HepG2 (cell line): ENCODE results near the gene GAREM2. TPM values are rescaled to one million over a fixed set of nuclear protein-coding genes. Genes with fewer than 3 reads are reported as not detected.
A peak's percentile ranks its signal among the peaks of the same experiment; 100 is the strongest.

ENCODE experiments used
- GABPB1 ChIP-seq: IDR thresholded peaks from 2 replicates; pipeline ENCODE4 v1.6.1; 2016; ENCODE audit warnings: mild to moderate bottlenecking, missing genetic modification reagents, moderate library complexity, missing compliant biosample characterization
- ZFX ChIP-seq: sonication (generic); formaldehyde crosslinking; IDR thresholded peaks from 2 replicates; pipeline ENCODE4 v1.4.0; 2020; ENCODE audit warnings: mild to moderate bottlenecking, low read depth, missing genetic modification reagents, moderate library complexity
- ZFY ChIP-seq: sonication (generic); formaldehyde crosslinking; IDR thresholded peaks from 2 replicates; pipeline ENCODE4 v1.4.0; 2020; ENCODE audit warnings: missing genetic modification reagents
- ZNF687 ChIP-seq: sonication (generic); formaldehyde crosslinking; IDR thresholded peaks from 2 replicates; pipeline ENCODE4 v1.5.1; 2020; ENCODE audit warnings: mild to moderate bottlenecking, missing genetic modification reagents, moderate library complexity
- ZNF841 ChIP-seq: sonication (generic); formaldehyde crosslinking; IDR thresholded peaks from 2 replicates; pipeline ENCODE4 v1.8.1; 2023; ENCODE audit warnings: missing genetic modification reagents, borderline replicate concordance
- ZSCAN20 ChIP-seq: sonication (generic); formaldehyde crosslinking; IDR thresholded peaks from 2 replicates; pipeline ENCODE4 v1.4.0; 2020; ENCODE audit warnings: missing genetic modification reagents, mild to moderate bottlenecking, borderline replicate concordance
- polyA plus RNA-seq, 8 experiments: library from polyadenylated mRNA; depleted of rRNA in 3 of 8; stranded (reverse) in 7 of 8; unstranded in 1 of 8; fragments of >200 nt; fragmentation: Illumina TruSeq in 4 of 8; extraction: Trizol in 4 of 8; gene quantifications; 2 replicates each; pipeline versions ENCODE4 v1.2.1 to v1.2.3, GENCODE V29; 2011 to 2016; ENCODE audit warnings: low read depth in 4 of 8, missing spikeins in 1 of 8, mixed read lengths in 1 of 8; ENCODE audit not compliant: insufficient read depth in 1 of 8
- total RNA-seq, 5 experiments: library from RNA; depleted of rRNA; stranded (reverse); fragments of >200 nt; fragmentation: Illumina TruSeq; extraction: Trizol; gene quantifications; 2 replicates each; pipeline ENCODE4 v1.2.3, GENCODE V29; 2016; ENCODE audit warnings: low read depth in 1 of 5
- TF ChIP-seq, protein P1 (sequence below): sonication (generic); formaldehyde crosslinking; IDR thresholded peaks from 2 replicates; pipeline ENCODE4 v1.4.0; 2020; ENCODE audit warnings: mild to moderate bottlenecking, missing genetic modification reagents
- TF ChIP-seq, protein P2 (sequence below): sonication (generic); formaldehyde crosslinking; IDR thresholded peaks from 2 replicates; pipeline ENCODE4 v1.4.0; 2020; ENCODE audit warnings: mild to moderate bottlenecking, missing genetic modification reagents

GAREM2 gene
- total and polyA plus RNA-seq, 2 of the 13 experiments (the other 11 are each of a cell fraction or from before 2014, with no cell fraction given) = 0.29 to 0.38 TPM

DNA sequence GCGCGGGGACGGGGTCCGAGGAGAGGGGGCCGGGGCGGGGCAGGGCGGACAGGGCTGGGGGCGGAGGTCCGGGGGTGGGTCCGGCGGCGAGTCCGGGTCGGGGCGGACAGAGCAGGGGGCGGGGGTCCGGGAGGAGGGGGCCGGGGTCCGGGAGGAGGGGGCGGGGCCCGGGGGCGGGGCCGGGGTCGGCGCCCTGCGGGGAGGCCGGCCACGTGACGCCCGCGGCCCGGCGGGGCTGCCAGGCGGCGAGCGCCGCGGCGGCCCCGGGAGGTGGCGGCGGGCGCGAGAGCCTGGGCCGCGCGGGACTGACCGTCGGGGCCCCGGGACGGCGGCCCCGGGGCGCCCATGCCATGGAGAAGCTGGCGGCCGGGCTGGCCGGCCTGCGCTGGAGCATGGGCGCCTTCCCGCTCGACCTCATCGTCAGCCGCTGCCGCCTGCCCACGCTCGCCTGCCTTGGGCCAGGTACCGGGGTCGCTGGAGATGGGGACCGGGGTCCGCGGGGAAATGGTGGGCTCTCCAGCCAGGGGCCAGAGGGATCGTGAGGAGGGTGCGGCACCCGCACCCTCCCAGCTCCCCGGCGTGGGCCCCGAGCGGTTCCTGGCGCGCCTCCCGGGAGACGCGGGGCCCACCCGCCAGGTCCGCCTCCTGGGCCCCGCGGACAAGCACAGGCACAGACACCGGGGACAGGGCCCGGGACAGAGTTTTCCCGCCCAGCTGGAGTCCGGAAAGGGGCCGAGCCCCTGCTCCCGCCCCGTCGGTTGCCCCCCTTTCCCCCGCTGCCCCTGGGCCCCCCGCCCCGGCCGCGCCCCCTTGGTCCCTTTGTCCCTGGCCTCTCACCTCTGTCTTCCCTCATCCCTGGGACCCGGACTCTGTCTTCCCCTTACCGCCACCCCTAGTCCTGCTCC, at the start of gene GAREM2 (continued):
- TF ChIP-seq ZNF687 (CRISPR knock-in tag) (peak; percentile 40), ZFY (CRISPR knock-in tag) (0 out of 2 replicates have a peak, but pooled peaks have one; percentile 23), ZSCAN20 (0 out of 2 replicates have a peak, but pooled peaks have one; percentile 36), GABPB1 (CRISPR knock-in tag) (0 out of 2 replicates have a peak, but pooled peaks have one; percentile 18), ZFX (CRISPR knock-in tag) (peak; percentile 30; the same call in 1 of the 2 replicates), ZNF841 (CRISPR knock-in tag) (no peak)
- TF ChIP-seq, protein P1, sequence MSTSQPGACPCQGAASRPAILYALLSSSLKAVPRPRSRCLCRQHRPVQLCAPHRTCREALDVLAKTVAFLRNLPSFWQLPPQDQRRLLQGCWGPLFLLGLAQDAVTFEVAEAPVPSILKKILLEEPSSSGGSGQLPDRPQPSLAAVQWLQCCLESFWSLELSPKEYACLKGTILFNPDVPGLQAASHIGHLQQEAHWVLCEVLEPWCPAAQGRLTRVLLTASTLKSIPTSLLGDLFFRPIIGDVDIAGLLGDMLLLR (CRISPR knock-in tag) = no peak
- TF ChIP-seq, protein P2, sequence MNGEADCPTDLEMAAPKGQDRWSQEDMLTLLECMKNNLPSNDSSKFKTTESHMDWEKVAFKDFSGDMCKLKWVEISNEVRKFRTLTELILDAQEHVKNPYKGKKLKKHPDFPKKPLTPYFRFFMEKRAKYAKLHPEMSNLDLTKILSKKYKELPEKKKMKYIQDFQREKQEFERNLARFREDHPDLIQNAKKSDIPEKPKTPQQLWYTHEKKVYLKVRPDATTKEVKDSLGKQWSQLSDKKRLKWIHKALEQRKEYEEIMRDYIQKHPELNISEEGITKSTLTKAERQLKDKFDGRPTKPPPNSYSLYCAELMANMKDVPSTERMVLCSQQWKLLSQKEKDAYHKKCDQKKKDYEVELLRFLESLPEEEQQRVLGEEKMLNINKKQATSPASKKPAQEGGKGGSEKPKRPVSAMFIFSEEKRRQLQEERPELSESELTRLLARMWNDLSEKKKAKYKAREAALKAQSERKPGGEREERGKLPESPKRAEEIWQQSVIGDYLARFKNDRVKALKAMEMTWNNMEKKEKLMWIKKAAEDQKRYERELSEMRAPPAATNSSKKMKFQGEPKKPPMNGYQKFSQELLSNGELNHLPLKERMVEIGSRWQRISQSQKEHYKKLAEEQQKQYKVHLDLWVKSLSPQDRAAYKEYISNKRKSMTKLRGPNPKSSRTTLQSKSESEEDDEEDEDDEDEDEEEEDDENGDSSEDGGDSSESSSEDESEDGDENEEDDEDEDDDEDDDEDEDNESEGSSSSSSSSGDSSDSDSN (CRISPR knock-in tag) = peak; percentile 31; the same call in 1 of the 2 replicates
